Left cardiac atrium (tissue), 4 donors: ENCODE data around the gene RASA4B. TPM values are rescaled to one million over a fixed set of nuclear protein-coding genes. Genes with fewer than 3 reads are reported as not detected.
"Not testable (repeated sequence)": the region's sequence is repeated elsewhere in the genome, so short reads cannot be mapped to it uniquely, and the experiment has no call there.

Experiments
- ATAC-seq, 2 donors: fragments of 200-7000 bp; cut with Tn5 transposase; one replicate each; pipeline ENCODE4 v1.9.1; 2020; ENCODE audit warnings: mild to moderate bottlenecking in 2 of 2, moderate library complexity in 2 of 2
- DNase-seq: peaks from one replicate; pipeline ENCODE4 v3.0.0-alpha.2; 2020
- intact Hi-C, 2 donors: fragments of 100-400 bp; cut with DNase I; formaldehyde crosslinking; loops; one replicate each; pipeline versions ENCODE4 v1.14.1 to v1.15.1; 2022 to 2023
- total RNA-seq, 2 donors: library from RNA; stranded (reverse); fragmentation: NEBNext Ultra II Directional; extraction: Animal tissue kit (Norgen Biotek cat#: 25700); gene quantifications; one replicate each; pipeline ENCODE4 v1.2.1, GENCODE V29; 2021
- donor health status: DM: no; HTN: yes; CAD: no.
- donor health status: DM: no; HTN: yes; CAD: no; lungs with severe emphysema.
- donor health status: DM: yes; HTN: yes; CAD: no.
- donor health status: Dilated cardiomyopathy.

Gene RASA4B
- total RNA-seq, 2 donors from 2014 or later, result 3.2 to 14.3 TPM

- DNase-seq, intact Hi-C loops: not testable (repeated sequence)
- ATAC-seq, result peak in 1 of 2 donors; percentile 22
Measured at GRCh38 chr7:102514881-102515721, 2.5 kb downstream of the RASA4B start.

DNA sequence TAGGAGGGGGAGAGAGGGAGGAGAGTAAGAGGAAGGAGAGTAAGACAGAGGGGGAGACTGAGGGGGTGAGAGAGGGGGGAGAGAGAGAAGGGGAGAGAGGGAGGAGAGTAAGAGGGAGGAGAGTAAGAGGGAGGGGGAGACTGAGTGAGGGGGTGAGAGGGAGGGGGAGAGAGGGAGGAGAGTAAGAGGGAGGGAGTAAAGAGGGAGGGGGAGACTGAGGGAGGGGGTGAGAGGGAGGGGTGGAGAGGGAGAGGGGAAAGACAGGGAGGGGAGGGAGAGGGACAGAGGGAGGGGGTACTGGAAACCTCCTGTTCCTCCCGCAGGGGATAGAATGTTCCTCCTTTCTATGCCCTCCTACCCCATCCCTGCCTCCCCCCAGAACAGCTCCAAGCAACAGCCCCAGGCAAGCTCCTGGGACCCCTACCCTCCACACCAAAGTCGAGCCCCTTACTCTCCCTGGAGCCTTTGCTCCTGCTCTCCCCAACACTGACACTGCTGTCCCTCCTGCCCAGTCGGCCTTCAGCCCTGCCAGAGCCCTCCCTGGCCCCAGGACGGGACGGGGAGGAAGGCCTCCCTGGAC lies 4.8 kb downstream of the RASA4B start:
- DNase-seq (peak; percentile 10), ATAC-seq (peak in 1 of 2 donors; percentile 7)
- intact Hi-C loops, result not testable (repeated sequence)

DNA sequence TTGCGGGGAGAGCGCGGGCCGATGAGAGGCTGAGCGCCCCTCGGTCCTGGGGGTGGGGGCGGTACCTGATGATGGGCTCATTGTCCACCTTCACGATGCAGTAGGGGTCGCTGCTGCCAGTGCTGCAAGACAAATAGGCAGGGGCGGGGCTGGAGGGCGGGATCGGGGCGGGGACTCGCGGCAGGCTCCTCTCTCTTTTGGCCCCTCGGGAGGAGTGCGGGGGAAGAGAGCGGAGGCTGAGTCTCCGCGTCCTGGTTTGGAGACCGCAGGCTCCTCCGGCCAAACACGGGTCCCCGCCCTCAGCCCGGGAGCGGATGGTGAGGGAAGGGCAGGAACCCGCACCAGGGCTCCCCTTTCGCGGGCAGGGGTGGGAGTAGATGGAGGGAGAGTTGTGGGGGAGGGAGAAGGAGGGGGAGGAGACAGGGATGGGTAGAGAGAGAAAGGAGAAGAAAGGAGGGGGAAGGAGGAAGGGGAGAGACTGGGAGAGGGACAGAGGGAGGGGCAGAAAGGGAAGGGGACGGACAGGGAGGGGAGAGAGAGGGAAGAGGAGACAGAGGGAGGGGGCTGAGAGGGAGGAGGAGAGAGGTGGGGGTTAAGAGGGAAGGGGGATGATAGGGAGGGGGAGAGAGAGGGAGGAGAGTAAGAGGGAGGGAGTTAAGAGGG lies 5.6 kb downstream of the RASA4B start:
- intact Hi-C loops, DNase-seq: not testable (repeated sequence)
- peak; percentile 71 to 75 for ATAC-seq

DNA sequence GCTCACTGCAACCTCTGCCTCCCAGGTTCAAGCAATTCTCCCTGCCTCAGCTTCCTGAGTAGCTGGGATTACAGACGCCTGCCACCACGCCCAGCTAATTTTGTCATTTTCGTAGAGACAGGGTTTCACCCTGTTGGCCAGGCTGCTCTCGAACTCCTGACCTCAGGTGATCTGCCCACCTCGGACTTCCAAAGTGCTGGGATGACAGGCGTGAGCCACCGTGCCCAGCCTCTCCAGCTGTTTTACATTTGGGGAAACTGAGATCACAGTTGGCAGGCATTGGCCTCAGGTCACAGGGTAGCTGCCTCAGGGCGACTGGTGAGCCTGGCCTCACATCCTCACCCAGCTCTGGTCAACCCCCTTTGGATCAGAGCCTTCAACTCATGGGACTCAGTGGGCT lies 7.0 kb downstream of the RASA4B start:
- ATAC-seq, DNase-seq, intact Hi-C loops: not testable (repeated sequence)

DNA sequence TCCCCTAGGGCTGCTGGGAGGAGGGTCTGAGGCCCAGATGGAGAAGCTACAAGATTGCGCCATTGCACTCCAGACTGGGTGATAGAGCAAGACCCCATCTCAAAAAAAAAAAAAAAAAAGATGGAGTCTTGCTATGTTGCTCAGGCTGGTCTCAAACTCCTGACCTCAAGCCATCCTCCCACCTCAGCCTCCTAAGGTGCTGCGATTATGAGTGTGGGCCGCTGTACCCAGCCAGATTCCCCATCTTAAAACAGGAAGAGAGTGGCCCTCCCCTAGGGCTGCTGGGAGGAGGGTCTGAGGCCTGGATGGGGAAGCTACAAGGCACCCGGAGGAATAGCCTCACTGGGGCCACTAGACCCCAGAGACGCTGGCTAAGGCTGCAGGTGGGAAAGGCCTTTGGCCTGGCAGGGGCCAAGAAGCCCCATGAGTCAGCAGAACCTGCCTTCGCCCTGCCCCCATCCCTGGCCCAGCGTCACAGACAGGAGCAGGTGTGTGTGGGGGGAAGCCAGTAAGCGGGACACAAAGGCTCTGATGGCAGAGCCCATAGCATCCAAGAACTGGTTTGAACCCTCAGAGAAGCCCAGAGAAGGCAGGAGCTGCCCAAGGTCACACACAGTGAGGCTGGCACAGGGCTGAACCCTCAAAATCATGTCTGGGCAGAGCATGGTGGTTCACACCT lies 10.0 kb downstream of the RASA4B start:
- DNase-seq, intact Hi-C loops, ATAC-seq: not testable (repeated sequence)

- peak; percentile 58 to 86 for ATAC-seq
- DNase-seq, intact Hi-C loops: not testable (repeated sequence)
Measured at GRCh38 chr7:102505298-102506185, 12.0 kb downstream of the RASA4B start.

GRCh38 chr7:102503141-102503540 lies 14.4 kb downstream of the RASA4B start:
- DNase-seq, intact Hi-C loops, ATAC-seq: not testable (repeated sequence)

DNA sequence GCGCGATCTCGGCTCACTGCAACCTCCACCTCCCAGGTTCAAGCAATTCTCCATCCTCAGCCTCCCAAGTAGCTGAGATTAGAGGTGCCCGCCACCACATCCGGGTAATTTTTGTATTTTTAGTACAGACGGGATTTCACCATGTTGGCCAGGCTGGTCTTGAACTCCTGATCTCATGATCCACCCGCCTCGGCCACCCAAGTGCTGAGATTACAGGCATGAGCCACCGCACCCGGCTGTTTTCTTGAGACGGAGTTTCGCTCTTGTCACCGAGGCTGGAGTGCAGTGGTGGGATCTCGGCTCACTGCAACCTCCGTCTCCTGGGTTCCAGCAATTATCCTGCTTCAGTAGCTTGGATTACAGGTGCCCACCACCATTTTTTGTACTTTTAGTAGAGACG lies 19.3 kb downstream of the RASA4B start:
- DNase-seq, ATAC-seq, intact Hi-C loops: not testable (repeated sequence)

GRCh38 chr7:102497308-102497707 lies 20.3 kb downstream of the RASA4B start:
- not testable (repeated sequence) for ATAC-seq, DNase-seq

DNA sequence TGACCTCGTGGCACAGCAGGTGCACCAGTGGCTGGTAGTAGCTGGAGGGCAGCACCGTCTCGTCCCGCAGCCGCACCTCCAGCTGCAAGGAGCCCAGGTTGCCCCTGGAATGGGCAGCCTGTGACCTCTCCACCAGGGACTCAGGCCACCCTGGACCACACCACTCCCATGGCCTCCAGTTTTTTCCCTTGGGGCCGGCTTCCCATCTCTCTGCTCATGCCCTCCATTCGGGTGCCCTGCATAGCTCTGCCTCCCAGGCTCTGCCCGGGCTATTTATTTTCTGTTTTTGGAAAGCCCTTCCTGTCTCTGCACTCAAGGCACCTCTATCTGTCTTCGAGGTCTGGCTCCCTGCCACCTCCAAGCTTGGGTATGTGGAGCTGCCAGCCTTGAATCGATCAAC lies 20.7 kb downstream of the RASA4B start:
- ATAC-seq, DNase-seq, intact Hi-C loops: not testable (repeated sequence)

More at GRCh38 chr7:102497308-102497707, 20.3 kb downstream of the RASA4B start:
- intact Hi-C loops, result not testable (repeated sequence)

GRCh38 chr7:102494473-102495149 lies 23.0 kb downstream of the RASA4B start:
- intact Hi-C loops, DNase-seq: not testable (repeated sequence)
- peak; percentile 57 to 64 for ATAC-seq

- peak in 1 of 2 donors; percentile 0 for ATAC-seq
- intact Hi-C loops, result not testable (repeated sequence)
- DNase-seq, result peak; percentile 16
Measured at GRCh38 chr7:102494026-102494425, 23.6 kb downstream of the RASA4B start.

- DNase-seq, intact Hi-C loops: not testable (repeated sequence)
- ATAC-seq, result peak; percentile 80 to 87
Measured at GRCh38 chr7:102493220-102493935, 24.2 kb downstream of the RASA4B start.

GRCh38 chr7:102490529-102491075 lies 27.0 kb downstream of the RASA4B start:
- ATAC-seq (peak; percentile 36 to 59), DNase-seq (peak; percentile 47)
- intact Hi-C loops, result not testable (repeated sequence)

GRCh38 chr7:102484317-102484716 lies 33.3 kb downstream of the RASA4B start:
- peak in 1 of 2 donors; percentile 55 for ATAC-seq
- DNase-seq, intact Hi-C loops: not testable (repeated sequence)

GRCh38 chr7:102481962-102482361 lies 35.6 kb downstream of the RASA4B start:
- ATAC-seq, DNase-seq, intact Hi-C loops: not testable (repeated sequence)
